Tibial nerve (tissue), 4 donors: ENCODE measurements around the gene FRY. TPM values are rescaled to one million over a fixed set of nuclear protein-coding genes. Genes with fewer than 3 reads are reported as not detected.
A peak's percentile ranks its signal among the peaks of the same experiment; 100 is the strongest.
"Not testable (repeated sequence)": the region's sequence is repeated elsewhere in the genome, so short reads cannot be mapped to it uniquely, and the experiment has no call there.

Source experiments
- DNase-seq, 2 donors: peaks; one replicate each; pipeline ENCODE4 v3.0.0-alpha.2; 2019; ENCODE audit warnings: low spot score in 2 of 2
- H3K27ac ChIP-seq, 4 donors: fragments of 200-600 bp; sonication (generic) in 3 of 4; one replicate each; pipeline ENCODE4 v1.5.1; 2017 to 2019; ENCODE audit warnings: mild to moderate bottlenecking in 1 of 4
- H3K27me3 ChIP-seq, 2 donors: fragments of 200-600 bp; sonication (generic) in 1 of 2; one replicate each; pipeline versions ENCODE4 v1.5.1 to v1.6.0; 2017 to 2019
- H3K36me3 ChIP-seq, 3 donors: fragments of 200-600 bp; sonication (generic); one replicate each; pipeline ENCODE4 v1.5.1; 2018 to 2019
- H3K4me1 ChIP-seq, 4 donors: fragments of 200-600 bp; sonication (generic) in 3 of 4; one replicate each; pipeline ENCODE4 v1.5.1; 2017 to 2019
- H3K4me3 ChIP-seq, 4 donors: fragments of 200-600 bp; sonication (generic) in 3 of 4; one replicate each; pipeline ENCODE4 v1.5.1; 2017 to 2019; ENCODE audit warnings: mild to moderate bottlenecking in 1 of 4, moderate library complexity in 1 of 4
- H3K9me3 ChIP-seq, 4 donors: fragments of 200-600 bp; sonication (generic) in 3 of 4; one replicate each; pipeline ENCODE4 v1.5.1; 2017 to 2019
- CTCF ChIP-seq, 5 experiments: fragments of 200-600 bp in 3 of 5; fragments of 450-650 bp in 2 of 5; sonication (generic) in 3 of 5; IDR thresholded peaks; one replicate each; pipeline ENCODE4 v1.5.1; 2016 to 2019; ENCODE audit warnings: antibody characterized with exemption in 5 of 5, mild to moderate bottlenecking in 3 of 5, moderate library complexity in 2 of 5
- EP300 ChIP-seq, 2 donors: sonication (generic); formaldehyde crosslinking; IDR thresholded peaks; one replicate each; pipeline ENCODE4 v1.6.1; 2017; ENCODE audit warnings: antibody characterized with exemption in 2 of 2, mild to moderate bottlenecking in 1 of 2
- POLR2A ChIP-seq, 2 donors: fragments of 450-650 bp; IDR thresholded peaks; one replicate each; pipeline ENCODE4 v1.6.1; 2017; ENCODE audit warnings: antibody characterized with exemption in 2 of 2, mild to moderate bottlenecking in 2 of 2, moderate library complexity in 2 of 2
- WGBS, 2 donors: methylation state at CpG; one replicate each; pipeline ENCODE4 v1.1.5; 2018; 5-methylcytosine and 5-hydroxymethylcytosine counted together
- total RNA-seq, 4 donors: library from RNA; depleted of rRNA; stranded (reverse); fragments of >200 nt; gene quantifications; one replicate each; pipeline ENCODE4 v1.1.0, GENCODE V29; 2016

FRY gene
- total RNA-seq, 4 donors from 2014 or later = 48.9 to 94.6 (median 75.8) TPM

GRCh38 chr13:32047793-32048192 lies 16.2 kb downstream of the FRY start:
- no peak overlapping the region for H3K4me3 ChIP-seq
- no peaks in the 10 kb centered on the region for H3K27me3 ChIP-seq
- no peak for TF ChIP-seq CTCF (IDR thresholded peaks at IDR 0.05)
- no peak for TF ChIP-seq POLR2A (IDR thresholded peaks at IDR 0.05)
- TF ChIP-seq EP300 (IDR thresholded peaks at IDR 0.05) = no peak
- 85 to 86% methylated on average over 5 of the region's 5 CpGs for WGBS, 2 donors
- DNase-seq = no peak
- no peaks in the 10 kb centered on the region for H3K36me3 ChIP-seq
- H3K27ac ChIP-seq = peak overlapping the region in 1 of 4 donors; percentile 71
- peaks cover 0 to 39% (median 10%) of the 10 kb centered on the region in 4 donors for H3K4me1 ChIP-seq
- no peaks in the 10 kb centered on the region for H3K9me3 ChIP-seq

DNA sequence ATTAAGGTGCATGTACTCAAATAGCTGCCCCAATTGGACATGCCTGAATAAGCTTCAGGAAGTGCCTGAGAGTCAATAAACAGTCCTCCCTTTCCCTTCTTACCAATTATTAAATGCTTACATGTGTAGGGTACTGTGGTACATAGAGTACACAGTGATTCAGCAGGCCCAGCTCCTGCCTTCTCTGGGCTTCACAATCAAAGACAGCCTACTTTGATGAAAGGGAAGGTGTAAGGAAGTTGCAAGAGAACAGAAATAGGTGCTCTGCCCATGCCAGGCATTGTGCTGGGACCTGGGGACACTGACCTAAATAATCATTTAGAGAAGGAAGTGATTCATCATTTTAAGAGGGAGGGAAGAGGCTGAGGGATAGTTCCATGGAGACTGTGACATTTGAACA lies 17.2 kb downstream of the FRY start:
- H3K27me3 ChIP-seq = no peaks in the 10 kb centered on the region
- no peak for DNase-seq
- TF ChIP-seq EP300 (IDR thresholded peaks at IDR 0.05) = no peak
- no peak for TF ChIP-seq POLR2A (IDR thresholded peaks at IDR 0.05)
- no peak for TF ChIP-seq CTCF (IDR thresholded peaks at IDR 0.05)
- H3K27ac ChIP-seq = no peak overlapping the region
- H3K36me3 ChIP-seq = no peaks in the 10 kb centered on the region
- no peak overlapping the region for H3K4me3 ChIP-seq
- H3K4me1 ChIP-seq = peaks cover 0 to 39% (median 10%) of the 10 kb centered on the region in 4 donors
- no peaks in the 10 kb centered on the region for H3K9me3 ChIP-seq

- no peaks in the 10 kb centered on the region for H3K36me3 ChIP-seq
- no peaks in the 10 kb centered on the region for H3K27me3 ChIP-seq
- H3K4me3 ChIP-seq = no peak overlapping the region
- TF ChIP-seq CTCF (IDR thresholded peaks at IDR 0.05) (no peak), EP300 (IDR thresholded peaks at IDR 0.05) (no peak), POLR2A (IDR thresholded peaks at IDR 0.05) (no peak)
- 68 to 88% methylated on average over 4 of the region's 4 CpGs for WGBS, 2 donors
- peaks cover 0 to 27% (median 5%) of the 10 kb centered on the region in 4 donors for H3K4me1 ChIP-seq
- no peaks in the 10 kb centered on the region for H3K9me3 ChIP-seq
- no peak overlapping the region for H3K27ac ChIP-seq
- no peak for DNase-seq
These were observed 19.6 kb downstream of the FRY start for GRCh38 chr13:32051156-32051555.

GRCh38 chr13:32056316-32056715 lies 24.7 kb downstream of the FRY start:
- DNase-seq = no peak
- H3K36me3 ChIP-seq = no peaks in the 10 kb centered on the region
- no peaks in the 10 kb centered on the region for H3K4me1 ChIP-seq
- no peak overlapping the region for H3K27ac ChIP-seq
- no peak overlapping the region for H3K4me3 ChIP-seq
- TF ChIP-seq CTCF (IDR thresholded peaks at IDR 0.05) (no peak), EP300 (IDR thresholded peaks at IDR 0.05) (no peak), POLR2A (IDR thresholded peaks at IDR 0.05) (no peak)
- H3K27me3 ChIP-seq = no peaks in the 10 kb centered on the region
- no peaks in the 10 kb centered on the region for H3K9me3 ChIP-seq

GRCh38 chr13:32057325-32057724 lies 25.8 kb downstream of the FRY start:
- H3K4me1 ChIP-seq, H3K9me3 ChIP-seq, H3K36me3 ChIP-seq, H3K27ac ChIP-seq, H3K4me3 ChIP-seq, H3K27me3 ChIP-seq, DNase-seq: not testable (repeated sequence)
- WGBS, 2 donors = 95 to 97% methylated on average over 6 of the region's 6 CpGs

- Histone ChIP-seq H3K9me3 (no peaks in the 10 kb centered on the region), H3K27ac (no peak overlapping the region)
- WGBS, 2 donors = 95 to 99% methylated on average over 2 of the region's 2 CpGs
These were observed 28.0 kb downstream of the FRY start for GRCh38 chr13:32059511-32059984.

More at GRCh38 chr13:32059511-32059984, 28.0 kb downstream of the FRY start:
- Histone ChIP-seq H3K27me3 (no peaks in the 10 kb centered on the region), H3K4me1 (no peaks in the 10 kb centered on the region), H3K4me3 (no peak overlapping the region), H3K36me3 (no peaks in the 10 kb centered on the region)
- no peak for DNase-seq
- TF ChIP-seq CTCF (IDR thresholded peaks at IDR 0.05) = no peak
- TF ChIP-seq EP300 (IDR thresholded peaks at IDR 0.05) = no peak
- no peak for TF ChIP-seq POLR2A (IDR thresholded peaks at IDR 0.05)
